Jurkat, Clone E6-1 (cell line): ENCODE results near the gene POLL. TPM values are rescaled to one million over a fixed set of nuclear protein-coding genes. Genes with fewer than 3 reads are reported as not detected.
"Not testable (repeated sequence)": the region's sequence is repeated elsewhere in the genome, so short reads cannot be mapped to it uniquely, and the experiment has no call there.

Experiments used
- DNase-seq: peaks from one replicate; pipeline ENCODE4 v3.0.0-alpha.2; 2011; ENCODE audit warnings: low read depth, low spot score
- H3K4me3 ChIP-seq: 2 replicates; pipeline ENCODE4 v1.5.1; 2011; ENCODE audit warnings: mild to moderate bottlenecking, low read length, control low read depth, moderate library complexity
- polyA plus RNA-seq: library from polyadenylated mRNA; unstranded; fragments of >200 nt; gene quantifications from one replicate; pipeline ENCODE4 v1.2.1, GENCODE V29; 2012; ENCODE audit warnings: missing spikeins; ENCODE audit not compliant: insufficient read length, insufficient read depth

POLL gene
- 16.4 TPM for polyA plus RNA-seq

DNA sequence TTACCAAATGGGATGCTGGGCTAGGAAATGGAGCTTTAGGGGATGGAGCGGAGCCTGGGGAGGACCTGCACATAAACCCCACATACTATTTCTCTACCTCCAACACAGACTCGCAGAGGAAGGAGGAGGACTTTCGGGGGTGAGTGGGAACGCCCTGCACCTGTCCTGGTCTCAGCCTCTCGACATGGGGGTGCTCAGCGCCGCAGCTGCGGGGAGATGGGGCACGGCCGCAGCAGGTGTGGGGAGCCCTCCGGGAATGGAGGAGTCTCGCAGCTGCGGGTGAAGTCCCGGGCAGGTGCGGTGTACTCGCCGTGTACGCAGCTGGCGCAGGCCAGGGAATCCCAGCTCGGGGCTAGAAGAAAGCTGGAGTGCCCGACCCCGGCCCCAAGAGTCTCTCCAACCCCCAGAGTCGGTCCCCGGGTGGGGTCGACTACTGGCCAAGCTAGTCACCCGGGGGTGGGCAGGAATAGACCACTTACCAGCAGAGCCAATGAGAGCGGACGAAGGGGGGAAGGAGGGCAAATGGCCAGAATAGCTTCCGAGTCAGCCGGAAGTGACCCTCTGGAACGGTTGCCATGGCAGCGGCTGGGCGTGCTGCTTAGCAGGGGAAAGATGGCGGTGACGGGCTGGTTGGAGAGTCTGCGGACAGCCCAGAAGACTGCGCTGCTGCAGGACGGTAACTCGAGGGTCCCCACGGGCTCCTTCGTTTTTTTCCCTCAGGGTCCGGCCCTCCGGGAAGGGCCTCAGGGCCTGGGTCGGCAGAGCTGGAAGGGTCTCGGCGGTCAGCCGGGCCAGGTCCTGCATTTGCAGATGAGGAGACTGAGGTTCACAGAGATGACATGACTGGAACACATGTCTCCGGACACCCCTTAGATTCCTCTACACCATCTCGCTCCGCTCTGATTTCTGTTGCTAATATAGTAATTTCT lies at the start of gene POLL, which contains the start of gene DPCD:
Gene POLL, minus strand, starts transcription at position 533 of the 929 bp plus-strand sequence. CDS start 897 bp downstream, outside the sequence.
Gene DPCD, plus strand, starts transcription at position 597 of the 929 bp plus-strand sequence. Its CDS starts 16 bp downstream, at position 613.
- DNase-seq = peak; percentile 68
- peak within 1 kb of the TSS; percentile 70 for H3K4me3 ChIP-seq

DNA sequence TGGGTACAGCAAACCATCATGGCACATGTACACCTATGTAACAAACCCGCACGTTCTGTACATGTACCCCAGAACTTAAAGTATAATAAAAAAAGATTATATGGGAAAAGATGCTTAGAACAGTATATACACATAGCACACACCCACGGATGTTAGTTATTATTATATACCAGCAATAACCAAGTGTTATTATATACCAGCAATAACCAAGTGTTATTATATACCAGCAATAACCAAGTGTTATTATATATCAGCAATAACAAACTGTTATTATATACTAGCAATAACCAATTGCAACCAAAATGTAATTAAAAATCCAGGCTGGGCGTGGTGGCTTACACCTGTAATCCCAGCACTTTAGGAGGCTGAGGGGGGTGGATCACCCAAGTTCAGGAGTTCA lies 45.5 kb upstream of the POLL start:
- DNase-seq = not testable (repeated sequence)

GRCh38 chr10:101631821-101632475 lies 43.9 kb upstream of the POLL start:
- no peak for DNase-seq
- no peak overlapping the region for H3K4me3 ChIP-seq

More for the DNA sequence above, 45.5 kb upstream of the POLL start:
- not testable (repeated sequence) for H3K4me3 ChIP-seq

DNA sequence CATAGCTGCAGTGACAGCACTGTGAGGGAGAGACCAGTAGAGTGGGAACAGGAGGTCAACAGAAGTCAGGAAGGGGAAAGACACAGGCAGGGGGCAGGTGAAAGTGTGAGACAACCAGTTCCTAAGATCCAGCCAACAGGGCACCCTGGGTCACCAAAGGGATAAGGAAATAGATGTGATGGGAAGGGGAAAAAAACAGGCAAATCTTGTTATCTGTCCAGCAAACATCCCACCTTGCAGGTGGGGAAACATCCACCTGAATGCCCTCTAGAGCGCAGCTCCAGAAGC lies 42.5 kb upstream of the POLL start:
- no peak overlapping the region for H3K4me3 ChIP-seq
- no peak for DNase-seq

DNA sequence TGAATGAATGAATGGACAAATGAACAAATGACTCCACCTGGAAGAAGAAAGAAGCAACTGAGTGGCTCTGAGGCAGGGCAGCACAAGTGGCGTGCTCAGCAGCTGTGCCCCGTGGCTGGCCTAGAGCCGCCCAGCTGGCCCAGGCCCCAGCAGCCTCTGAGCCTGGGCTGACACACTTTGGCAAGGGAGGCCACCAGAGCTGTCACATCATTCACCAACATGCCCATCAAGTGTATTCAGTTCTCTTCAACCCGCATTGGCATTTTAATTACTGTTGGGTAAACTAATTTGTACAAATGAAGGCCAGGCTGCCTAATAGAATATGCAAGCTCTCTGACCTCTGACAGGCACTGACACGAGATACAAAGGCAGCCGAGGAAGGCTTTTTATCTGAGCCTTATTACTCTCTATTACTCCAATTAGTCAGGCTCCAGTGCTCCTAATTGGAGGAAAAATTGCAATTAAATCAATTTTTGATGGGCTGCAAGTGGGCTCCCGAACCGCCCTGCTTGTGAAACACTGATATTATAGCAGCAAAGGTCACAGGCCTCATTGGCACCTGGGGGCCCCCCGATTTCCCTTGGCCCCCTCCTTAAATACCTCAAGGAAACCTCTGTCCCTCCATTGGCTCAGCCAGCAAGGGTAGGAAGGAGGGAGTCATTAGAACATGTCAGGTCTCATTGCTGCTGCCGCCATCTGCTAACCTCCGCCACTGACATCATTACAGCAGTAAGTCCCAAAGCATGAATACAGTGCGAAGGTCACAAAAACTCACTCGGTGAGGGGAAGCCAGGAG lies 42.0 kb upstream of the POLL start:
- DNase-seq = no peak

DNA sequence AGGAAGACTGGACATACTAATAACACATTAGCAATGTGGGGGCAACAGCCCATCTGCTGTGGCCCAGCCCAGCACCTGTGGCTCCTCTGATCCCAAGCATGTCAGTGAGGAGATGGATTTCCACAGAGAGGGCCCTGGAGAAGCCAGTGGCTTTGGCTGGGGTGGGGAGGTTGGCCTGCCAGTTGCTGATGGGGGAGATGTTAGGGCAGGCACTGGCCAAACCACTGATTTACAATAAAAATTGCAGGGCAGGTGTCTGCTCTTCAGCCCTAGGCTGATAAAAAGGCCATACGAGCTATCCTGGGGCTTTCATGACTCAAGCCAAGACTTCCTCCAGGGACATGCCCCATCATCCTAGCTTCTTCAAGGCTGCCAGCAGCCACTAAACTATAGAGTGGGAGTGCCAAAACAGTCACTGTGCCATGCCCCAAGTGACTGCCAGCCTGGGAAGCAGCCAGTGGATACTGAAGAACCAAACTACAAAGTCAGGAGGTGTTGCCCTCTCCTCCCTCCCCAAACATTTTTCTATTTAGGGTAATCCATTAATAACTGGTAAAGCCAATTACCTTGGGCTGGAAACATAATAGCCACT lies 37.9 kb upstream of the POLL start:
- no peak for DNase-seq
- H3K4me3 ChIP-seq = no peak overlapping the region

More for the DNA sequence above, 42.0 kb upstream of the POLL start:
- no peak overlapping the region for H3K4me3 ChIP-seq

DNA sequence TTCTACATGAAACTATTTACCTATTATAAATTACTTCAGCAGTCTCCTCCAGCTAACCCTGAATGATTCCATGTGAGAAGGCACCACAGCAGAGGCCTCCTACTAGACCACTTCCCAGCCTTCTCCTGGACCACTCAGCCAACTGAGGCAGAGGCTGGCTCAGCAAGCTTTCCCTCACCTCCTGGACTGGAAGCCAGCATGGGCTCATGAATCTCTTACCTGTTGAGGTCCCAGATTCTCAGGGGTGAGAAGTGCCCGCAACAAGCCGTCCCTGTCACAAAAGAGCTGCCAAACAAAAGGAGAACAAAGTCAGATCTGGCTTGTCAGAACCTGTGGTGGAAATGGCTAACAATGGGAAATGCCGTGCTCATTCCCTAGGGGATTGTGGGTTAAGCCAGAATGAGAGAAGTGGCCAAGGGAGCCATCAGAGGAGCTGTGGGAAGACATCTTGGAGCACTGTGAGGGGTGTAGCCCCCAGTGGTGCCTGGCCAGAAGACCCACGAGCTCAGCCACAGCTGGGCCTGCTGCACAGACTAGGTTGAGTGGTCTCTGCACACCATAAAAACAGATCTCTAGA lies 36.6 kb upstream of the POLL start:
- H3K4me3 ChIP-seq = no peak overlapping the region
- DNase-seq = no peak

DNA sequence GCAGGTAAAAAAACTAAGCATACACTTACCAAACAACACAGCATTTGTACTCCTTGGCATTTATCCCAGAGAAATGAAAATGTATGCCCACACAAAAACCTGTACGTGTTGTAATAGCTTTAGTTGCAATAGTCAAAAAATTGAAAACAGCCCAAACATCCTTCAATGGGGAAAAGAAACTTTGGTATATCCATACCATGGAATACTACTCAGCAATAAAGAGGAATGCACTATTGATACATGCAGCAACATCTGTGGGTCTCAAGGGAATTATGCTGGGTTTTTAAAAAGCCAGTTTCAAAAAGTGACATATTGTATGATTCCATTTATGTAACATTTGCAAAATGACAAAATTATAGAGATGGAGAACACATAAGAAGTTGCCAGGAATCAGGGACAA lies 35.5 kb upstream of the POLL start:
- H3K4me3 ChIP-seq = no peak overlapping the region
- no peak for DNase-seq

DNA sequence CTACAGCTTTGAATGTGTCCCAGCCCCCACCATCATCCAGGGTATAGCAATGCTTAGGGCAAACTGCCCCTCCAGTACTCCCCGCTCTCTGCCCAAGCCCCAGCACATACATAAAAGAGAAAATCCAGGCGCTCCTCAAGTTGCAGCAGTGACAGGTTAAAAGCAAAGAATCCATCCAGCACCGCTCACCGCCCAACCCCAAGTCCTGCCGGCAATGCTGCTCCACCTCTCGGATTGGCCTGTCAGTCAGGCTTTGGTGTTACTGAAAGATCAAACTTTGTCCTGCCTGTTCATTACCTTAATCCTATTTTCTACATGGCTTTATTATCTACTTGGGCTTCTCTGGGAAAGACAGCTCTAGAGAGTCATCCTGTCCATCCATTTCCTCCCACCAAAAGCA lies 31.9 kb upstream of the POLL start:
- H3K4me3 ChIP-seq = no peak overlapping the region
- DNase-seq = no peak

GRCh38 chr10:101618871-101619270 lies 30.8 kb upstream of the POLL start:
- no peak for DNase-seq
- no peak overlapping the region for H3K4me3 ChIP-seq

GRCh38 chr10:101617824-101618568 lies 29.9 kb upstream of the POLL start:
- no peak for DNase-seq

GRCh38 chr10:101617102-101617823 lies 29.2 kb upstream of the POLL start:
- no peak for DNase-seq
- H3K4me3 ChIP-seq = no peak overlapping the region

More at GRCh38 chr10:101617824-101618568, 29.9 kb upstream of the POLL start:
- no peak overlapping the region for H3K4me3 ChIP-seq

- no peak for DNase-seq
- no peak overlapping the region for H3K4me3 ChIP-seq
These were observed 28.5 kb upstream of the POLL start for GRCh38 chr10:101616415-101617101.

GRCh38 chr10:101615525-101616116 lies 27.6 kb upstream of the POLL start:
- H3K4me3 ChIP-seq = no peak overlapping the region
- DNase-seq = no peak

- no peak for DNase-seq
- H3K4me3 ChIP-seq = no peak overlapping the region
These were observed 26.8 kb upstream of the POLL start for GRCh38 chr10:101614663-101615524.

GRCh38 chr10:101613646-101614045 lies 25.6 kb upstream of the POLL start:
- H3K4me3 ChIP-seq = no peak overlapping the region
- DNase-seq = no peak
